OCI-LY1 (cell line): ENCODE results near the gene CDK5R2.

Experiments
- H2AFZ ChIP-seq: fragments of 200-600 bp; sonication (generic), shearing (Covaris generic); 2 replicates; pipeline ENCODE4 v1.6.0; 2014; ENCODE audit warnings: antibody characterized with exemption, mild to moderate bottlenecking, low read length
- H3F3A ChIP-seq: fragments of 200-600 bp; sonication (generic), shearing (Covaris generic); 2 replicates; pipeline ENCODE4 v1.6.0; 2014; ENCODE audit warnings: mild to moderate bottlenecking, antibody characterized with exemption, low read length, moderate library complexity; ENCODE audit not compliant: insufficient read depth
- H3K27ac ChIP-seq: fragments of 200-600 bp; sonication (generic); 2 replicates; pipeline ENCODE4 v1.5.1; 2014; ENCODE audit warnings: low read length, mixed run types, mild to moderate bottlenecking, low read depth; ENCODE audit not compliant: poor library complexity, severe bottlenecking
- H3K27me3 ChIP-seq: fragments of 200-600 bp; sonication (generic); 2 replicates; pipeline ENCODE4 v1.6.0; 2014; ENCODE audit warnings: antibody characterized with exemption, mild to moderate bottlenecking, low read length, moderate library complexity; ENCODE audit not compliant: insufficient read depth
- H3K36me3 ChIP-seq: fragments of 200-600 bp; sonication (generic); 2 replicates; pipeline ENCODE4 v1.6.1; 2014; ENCODE audit warnings: mild to moderate bottlenecking, antibody characterized with exemption, low read length, moderate library complexity, mixed read lengths; ENCODE audit not compliant: insufficient read depth
- H3K4me1 ChIP-seq: fragments of 200-600 bp; sonication (generic); 2 replicates; pipeline ENCODE4 v1.5.1; 2014; ENCODE audit warnings: mild to moderate bottlenecking, low read length, moderate library complexity; ENCODE audit not compliant: insufficient read depth, severe bottlenecking
- H3K4me2 ChIP-seq: fragments of 200-600 bp; sonication (generic), shearing (Covaris generic); 2 replicates; pipeline ENCODE4 v1.6.1; 2014; ENCODE audit warnings: low read length
- H3K4me3 ChIP-seq: fragments of 200-600 bp; sonication (generic); 2 replicates; pipeline ENCODE4 v1.5.1; 2014; ENCODE audit warnings: low read length, low read depth, mild to moderate bottlenecking, mixed read lengths; ENCODE audit not compliant: poor library complexity, severe bottlenecking
- H3K79me2 ChIP-seq: fragments of 200-600 bp; shearing (Covaris generic); 2 replicates; pipeline ENCODE4 v1.6.1; 2016; ENCODE audit warnings: mixed run types, low read length, mixed read lengths; ENCODE audit not compliant: insufficient read depth
- H3K9ac ChIP-seq: fragments of 200-600 bp; sonication (generic), shearing (Covaris generic); 2 replicates; pipeline ENCODE4 v1.6.1; 2014; ENCODE audit warnings: mild to moderate bottlenecking, low read length, mixed read lengths
- H3K9me2 ChIP-seq: fragments of 200-600 bp; sonication (generic), shearing (Covaris generic); 2 replicates; pipeline ENCODE4 v1.6.1; 2014; ENCODE audit warnings: low read depth, mild to moderate bottlenecking, low read length, mixed read lengths
- H3K9me3 ChIP-seq: fragments of 200-600 bp; shearing (Covaris generic); 2 replicates; pipeline ENCODE4 v1.6.1; 2014; ENCODE audit warnings: low read length, mixed read lengths
- H4K20me1 ChIP-seq: fragments of 200-600 bp; sonication (generic), shearing (Covaris generic); 2 replicates; pipeline ENCODE4 v1.6.0; 2016; ENCODE audit warnings: mild to moderate bottlenecking, low read length; ENCODE audit not compliant: insufficient read depth
- CTCF ChIP-seq: fragments of 200-600 bp; sonication (generic), shearing (Covaris generic); IDR thresholded peaks from 2 replicates; pipeline ENCODE4 v1.5.1; 2017; ENCODE audit warnings: mild to moderate bottlenecking, antibody characterized with exemption, low read length, moderate library complexity, mixed read lengths
- EZH2 ChIP-seq: fragments of 200-600 bp; sonication (generic), shearing (Covaris generic); IDR thresholded peaks from 2 replicates; pipeline ENCODE4 v1.8.0; 2017; ENCODE audit warnings: borderline replicate concordance, mixed run types, mild to moderate bottlenecking, antibody characterized with exemption, low read length, moderate library complexity, mixed read lengths

The CDK5R2 gene

GRCh38 chr2:218981390-218981880 lies 22.0 kb downstream of the CDK5R2 start:
- H3K4me3 ChIP-seq, result no peak overlapping the region
- H3K4me1 ChIP-seq, result no peaks in the 10 kb centered on the region
- H3F3A ChIP-seq, result no peaks in the 10 kb centered on the region
- no peaks in the 10 kb centered on the region for H3K9me2 ChIP-seq
- no peaks in the 10 kb centered on the region for H3K36me3 ChIP-seq
- H4K20me1 ChIP-seq, result no peaks in the 10 kb centered on the region
- no peak overlapping the region for H3K27ac ChIP-seq
- H3K9me3 ChIP-seq, result no peaks in the 10 kb centered on the region
- no peaks in the 10 kb centered on the region for H3K27me3 ChIP-seq
- TF ChIP-seq CTCF (no peak), EZH2 (no peak)
- H2AFZ ChIP-seq, result no peak overlapping the region
- no peaks in the 10 kb centered on the region for H3K79me2 ChIP-seq
- no peak overlapping the region for H3K9ac ChIP-seq
- H3K4me2 ChIP-seq, result no peak overlapping the region

GRCh38 chr2:218981881-218982585 lies 22.6 kb downstream of the CDK5R2 start:
- H2AFZ ChIP-seq, result no peak overlapping the region
- H3K9me2 ChIP-seq, result no peaks in the 10 kb centered on the region
- H3K4me2 ChIP-seq, result no peak overlapping the region
- H3K4me3 ChIP-seq, result no peak overlapping the region
- TF ChIP-seq EZH2 (no peak), CTCF (no peak)
- no peaks in the 10 kb centered on the region for H3K79me2 ChIP-seq
- H3K27ac ChIP-seq, result no peak overlapping the region
- H3K9me3 ChIP-seq, result no peaks in the 10 kb centered on the region
- no peaks in the 10 kb centered on the region for H3K4me1 ChIP-seq
- no peaks in the 10 kb centered on the region for H4K20me1 ChIP-seq
- no peaks in the 10 kb centered on the region for H3F3A ChIP-seq
- H3K36me3 ChIP-seq, result no peaks in the 10 kb centered on the region
- no peaks in the 10 kb centered on the region for H3K27me3 ChIP-seq
- no peak overlapping the region for H3K9ac ChIP-seq

GRCh38 chr2:218982586-218983262 lies 23.3 kb downstream of the CDK5R2 start:
- no peak overlapping the region for H2AFZ ChIP-seq
- TF ChIP-seq EZH2 (no peak), CTCF (no peak)
- H3K4me1 ChIP-seq, result no peaks in the 10 kb centered on the region
- no peak overlapping the region for H3K4me3 ChIP-seq
- no peaks in the 10 kb centered on the region for H4K20me1 ChIP-seq
- no peaks in the 10 kb centered on the region for H3F3A ChIP-seq
- no peaks in the 10 kb centered on the region for H3K36me3 ChIP-seq
- no peaks in the 10 kb centered on the region for H3K9me3 ChIP-seq
- H3K9me2 ChIP-seq, result no peaks in the 10 kb centered on the region
- no peak overlapping the region for H3K9ac ChIP-seq
- no peak overlapping the region for H3K4me2 ChIP-seq
- no peak overlapping the region for H3K27ac ChIP-seq
- H3K27me3 ChIP-seq, result no peaks in the 10 kb centered on the region
- H3K79me2 ChIP-seq, result no peaks in the 10 kb centered on the region
